ENCODE measurements around the gene KCNJ8. TPM values are rescaled to one million over a fixed set of nuclear protein-coding genes. Genes with fewer than 3 reads are reported as not detected.
"Not testable (repeated sequence)": the region's sequence is repeated elsewhere in the genome, so short reads cannot be mapped to it uniquely, and the experiment has no call there.

Gene KCNJ8
- total RNA-seq (2014; rRNA removed; shearing (Covaris generic)): under 0.01 TPM in 1 of 2 replicates, not detected in the other

DNA sequence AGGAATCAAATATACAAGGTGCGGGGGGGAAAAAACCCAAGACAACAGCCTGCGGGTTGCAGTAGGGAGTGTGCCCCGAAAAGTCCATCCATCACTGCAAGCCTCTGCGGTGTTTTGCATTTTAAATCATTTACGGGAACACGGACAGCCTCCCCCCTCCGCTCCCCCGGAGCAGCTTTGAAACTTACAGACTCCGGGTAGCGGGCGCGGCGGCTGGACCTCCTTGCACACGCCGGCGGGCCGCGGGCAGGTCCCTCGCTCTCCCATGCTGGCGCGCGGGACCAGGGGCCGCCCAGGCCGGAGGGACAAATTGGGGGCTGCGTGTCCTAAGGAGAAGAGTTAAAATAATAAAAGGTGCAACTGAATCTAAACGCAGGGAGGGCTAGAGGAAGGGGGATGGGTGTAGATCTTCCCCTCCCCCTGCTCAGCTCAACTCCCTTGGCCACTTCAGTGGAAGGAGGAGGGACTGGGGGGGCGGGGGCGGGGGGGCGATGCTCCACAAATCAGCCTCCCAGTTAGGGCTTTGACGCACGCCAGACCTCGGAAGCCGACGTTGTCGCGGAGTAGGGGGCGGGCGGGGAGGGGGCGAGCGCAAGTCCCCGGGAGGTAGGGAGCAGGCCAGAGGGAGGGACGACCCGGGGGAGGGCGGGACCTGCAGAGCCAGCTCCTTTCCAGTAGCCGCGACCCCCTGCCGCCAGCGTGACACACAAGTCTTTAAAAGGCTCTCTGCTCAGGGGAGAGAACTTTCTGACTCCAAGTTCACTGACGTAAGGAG, at the start of gene KCNJ8:
KCNJ8 (minus strand) TSS at position 349 of the 775 bp plus-strand sequence. CDS start 1,090 bp downstream, outside the sequence.
- no peak for DNase-seq (ENCODE audit: low read depth)

DNA sequence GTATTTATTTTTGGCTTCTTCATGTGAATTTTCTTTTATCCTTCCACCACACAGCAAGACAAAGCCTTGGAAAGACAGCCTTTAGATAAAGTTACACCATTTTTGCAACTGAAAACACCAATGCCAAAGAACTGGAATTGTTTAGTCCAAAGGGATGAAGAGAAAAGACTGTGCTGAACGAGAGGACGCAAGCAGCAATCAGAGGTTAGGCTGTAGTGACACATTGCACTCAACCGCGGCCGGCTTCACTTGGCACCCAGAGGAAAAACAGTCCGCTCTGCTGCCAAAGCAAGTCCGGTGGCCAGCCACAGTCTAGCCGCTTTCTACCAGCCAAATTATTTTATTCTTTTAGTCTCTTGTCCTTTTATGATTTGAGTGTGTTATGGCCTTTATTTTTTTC, 49.1 kb upstream of the KCNJ8 start:
- no peak for DNase-seq (ENCODE audit: low read depth)

DNA sequence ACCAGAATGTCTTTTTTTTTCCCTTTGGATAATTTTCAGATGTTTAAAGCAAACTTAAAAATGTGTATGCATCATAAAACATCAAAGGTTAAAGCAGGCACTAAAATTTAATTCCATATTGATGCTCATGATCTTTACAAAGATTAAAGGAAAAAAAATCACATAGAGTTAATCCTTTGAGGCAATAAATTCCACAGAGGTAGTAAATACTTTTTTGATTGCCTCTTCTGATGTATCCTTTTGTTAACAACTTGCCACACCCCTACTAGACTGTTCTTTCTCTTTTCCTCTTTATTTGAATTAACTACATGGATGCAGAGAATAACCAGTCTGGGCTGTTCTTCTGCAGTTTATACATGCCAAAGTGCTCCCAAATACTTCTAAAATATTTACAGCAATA, 45.2 kb upstream of the KCNJ8 start:
- DNase-seq (ENCODE audit: low read depth): no peak

GRCh38 chr12:21819236-21819635, 44.7 kb upstream of the KCNJ8 start:
- DNase-seq (ENCODE audit: low read depth): no peak

- no peak for DNase-seq (ENCODE audit: low read depth)
Observed at GRCh38 chr12:21818627-21819026, 44.1 kb upstream of the KCNJ8 start.

GRCh38 chr12:21815306-21816062, 41.0 kb upstream of the KCNJ8 start:
- DNase-seq (ENCODE audit: low read depth): no peak

DNA sequence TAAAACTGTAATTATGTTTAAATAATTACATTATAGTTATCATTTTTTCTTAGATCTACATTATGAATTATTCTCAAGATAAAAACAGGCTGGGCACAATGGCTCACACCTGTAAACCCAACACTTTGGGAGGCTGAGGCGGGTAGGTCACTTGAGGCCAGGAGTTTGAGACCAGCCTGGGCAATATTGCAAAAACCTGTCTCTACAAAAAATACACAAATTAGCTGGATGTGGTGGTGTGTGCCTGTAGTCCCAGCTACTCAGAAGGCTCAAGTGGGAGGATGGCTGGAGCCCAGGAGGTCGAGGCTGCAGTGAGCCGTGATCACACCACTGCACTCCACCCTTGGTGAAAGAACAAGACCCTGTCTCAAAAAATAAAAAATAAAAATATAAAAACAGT, 40.3 kb upstream of the KCNJ8 start:
- no peak for DNase-seq (ENCODE audit: low read depth)

GRCh38 chr12:21814327-21814726, 39.8 kb upstream of the KCNJ8 start:
- no peak for DNase-seq (ENCODE audit: low read depth)

- no peak for DNase-seq (ENCODE audit: low read depth)
Observed at GRCh38 chr12:21813751-21814150, 39.2 kb upstream of the KCNJ8 start.

GRCh38 chr12:21813125-21813524, 38.6 kb upstream of the KCNJ8 start:
- no peak for DNase-seq (ENCODE audit: low read depth)

DNA sequence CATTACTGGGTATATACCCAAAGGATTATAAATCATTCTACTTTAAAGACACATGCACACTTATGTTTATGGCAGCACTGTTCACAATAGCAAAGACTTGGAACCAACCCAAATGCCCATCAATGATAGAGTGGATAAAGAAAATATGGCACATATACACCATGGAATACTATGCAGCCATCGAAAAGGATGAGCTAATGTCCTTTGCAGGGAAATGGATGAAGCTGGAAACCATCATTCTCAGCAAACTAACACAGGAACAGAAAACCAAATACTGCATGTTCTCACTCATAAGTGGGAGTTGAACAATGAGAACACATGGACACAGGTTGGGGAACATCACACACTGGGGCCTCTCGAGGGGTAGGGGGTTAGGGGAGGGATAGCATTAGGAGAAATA, 37.8 kb upstream of the KCNJ8 start:
- DNase-seq (ENCODE audit: low read depth): not testable (repeated sequence)

DNA sequence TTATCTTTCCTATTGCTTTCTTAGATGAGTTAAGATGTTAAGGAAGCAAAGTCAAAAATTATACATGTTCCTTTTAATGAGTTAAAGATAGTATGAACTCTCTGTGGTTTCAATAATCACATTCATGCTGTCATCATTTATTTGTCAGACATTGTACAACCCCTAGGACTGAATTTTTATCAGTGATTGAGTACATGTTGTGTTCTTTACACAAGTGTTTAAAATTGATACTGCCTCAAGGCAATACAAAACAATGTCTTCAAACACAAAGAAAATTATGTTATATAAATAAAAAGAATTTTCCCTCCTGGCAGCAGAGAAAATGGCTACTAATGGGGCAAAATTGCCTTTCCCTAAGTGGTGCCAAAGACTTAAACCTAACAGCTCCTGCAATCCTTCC, 34.6 kb upstream of the KCNJ8 start:
- no peak for DNase-seq (ENCODE audit: low read depth)

GRCh38 chr12:21806255-21806654, 31.7 kb upstream of the KCNJ8 start:
- DNase-seq (ENCODE audit: low read depth): no peak

DNA sequence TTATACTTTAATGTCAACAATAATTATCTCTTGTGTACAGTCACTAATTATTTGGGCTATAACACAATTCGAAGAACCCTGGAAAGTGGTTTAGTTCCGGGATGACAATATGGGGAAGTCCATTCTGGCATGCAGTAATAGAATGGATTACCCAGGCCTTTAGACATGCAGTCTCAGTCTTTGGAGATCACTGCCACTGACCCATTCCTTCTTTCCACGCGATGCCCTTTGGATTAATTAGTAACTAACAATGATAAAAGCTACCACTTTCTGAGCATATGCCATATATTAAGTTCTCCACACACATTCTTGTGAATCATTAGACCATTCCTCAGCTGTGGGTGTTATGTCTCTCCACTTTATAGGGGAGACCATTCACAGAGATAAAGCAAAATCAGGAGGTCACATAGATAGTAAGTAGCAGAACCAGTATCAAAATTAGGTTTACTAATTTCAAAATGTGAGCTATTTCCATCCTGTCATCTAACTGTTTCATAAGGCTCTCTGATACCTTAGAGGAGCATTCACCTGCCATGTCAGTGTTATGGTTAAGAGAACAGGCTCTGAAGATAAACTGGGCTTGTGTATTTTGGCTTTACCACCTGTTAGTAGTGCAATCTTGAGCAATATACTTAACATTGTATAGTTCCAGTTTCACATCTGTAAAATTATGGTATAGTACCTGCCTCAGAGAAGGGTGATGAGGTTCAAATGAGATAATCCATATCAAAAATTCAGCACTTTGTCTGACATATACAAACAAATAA, 27.2 kb upstream of the KCNJ8 start:
- no peak for DNase-seq (ENCODE audit: low read depth)

- no peak for DNase-seq (ENCODE audit: low read depth)
Observed at GRCh38 chr12:21800011-21800410, 25.5 kb upstream of the KCNJ8 start.

DNA sequence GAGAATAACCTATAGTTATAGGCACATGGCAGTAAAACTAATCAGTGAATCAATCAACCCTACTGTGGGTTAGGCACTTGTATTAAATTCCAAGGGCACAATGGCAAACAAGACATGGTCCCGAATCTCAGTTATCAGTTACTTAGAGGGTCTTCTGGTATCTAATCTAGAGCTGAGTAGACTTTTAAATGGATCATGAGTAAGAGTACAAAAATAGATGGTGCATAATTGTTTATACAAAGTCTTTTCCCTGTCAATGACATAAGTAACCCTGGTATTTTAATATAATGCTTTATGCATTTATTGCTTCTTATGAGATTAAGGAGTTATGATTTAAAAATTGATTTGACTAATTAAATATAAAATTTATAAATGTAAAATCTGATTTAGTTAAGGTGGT, 23.0 kb upstream of the KCNJ8 start:
- DNase-seq (ENCODE audit: low read depth): no peak

- DNase-seq (ENCODE audit: low read depth): no peak
Observed at GRCh38 chr12:21795648-21796328, 21.3 kb upstream of the KCNJ8 start.

GRCh38 chr12:21794807-21795595, 20.5 kb upstream of the KCNJ8 start:
- DNase-seq (ENCODE audit: low read depth): not testable (repeated sequence)

DNA sequence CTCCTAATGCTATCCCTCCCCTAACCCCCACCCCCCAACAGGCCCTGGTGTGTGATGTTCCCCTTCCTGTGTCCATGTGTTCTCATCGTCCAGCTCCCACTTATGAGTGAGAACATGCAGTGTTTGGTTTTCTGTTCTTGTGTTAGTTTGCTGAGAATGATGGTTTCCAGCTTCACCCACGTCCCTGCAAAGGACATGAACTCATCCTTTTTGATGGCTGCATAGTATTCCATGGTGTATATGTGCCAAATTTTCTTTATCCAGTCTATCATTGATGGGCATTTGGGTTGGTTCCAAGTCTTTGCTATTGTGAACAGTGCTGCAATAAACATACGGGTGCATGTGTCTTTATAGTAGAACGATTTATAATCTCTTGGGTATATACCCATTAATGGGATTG, 15.2 kb upstream of the KCNJ8 start:
- not testable (repeated sequence) for DNase-seq (ENCODE audit: low read depth)

- DNase-seq (ENCODE audit: low read depth): no peak
Observed at GRCh38 chr12:21788089-21788983, 13.8 kb upstream of the KCNJ8 start.

Measured in RPMI7951 (cell line).